Adrenal gland (tissue), 5 donors: ENCODE measurements around the gene NLRC4.

Source experiments
- POLR2A ChIP-seq, 2 donors: fragments of 450-650 bp; IDR thresholded peaks; one replicate each; pipeline ENCODE4 v1.6.1; 2017; ENCODE audit warnings: antibody characterized with exemption in 2 of 2, mild to moderate bottlenecking in 2 of 2, moderate library complexity in 1 of 2
- TF ChIP-seq, protein P1 (sequence below), 6 experiments: fragments of 450-650 bp in 4 of 6; fragments of 200-600 bp in 2 of 6; sonication (generic) in 1 of 6; IDR thresholded peaks; 1 replicate in 5 of 6; 2 replicates in 1 of 6; pipeline versions ENCODE4 v1.5.1 to v1.8.0; 2016 to 2021; ENCODE audit warnings: antibody characterized with exemption in 6 of 6, mild to moderate bottlenecking in 2 of 6, moderate library complexity in 1 of 6
- donor health status: DM: no; HTN: no; CAD: no.

DNA sequence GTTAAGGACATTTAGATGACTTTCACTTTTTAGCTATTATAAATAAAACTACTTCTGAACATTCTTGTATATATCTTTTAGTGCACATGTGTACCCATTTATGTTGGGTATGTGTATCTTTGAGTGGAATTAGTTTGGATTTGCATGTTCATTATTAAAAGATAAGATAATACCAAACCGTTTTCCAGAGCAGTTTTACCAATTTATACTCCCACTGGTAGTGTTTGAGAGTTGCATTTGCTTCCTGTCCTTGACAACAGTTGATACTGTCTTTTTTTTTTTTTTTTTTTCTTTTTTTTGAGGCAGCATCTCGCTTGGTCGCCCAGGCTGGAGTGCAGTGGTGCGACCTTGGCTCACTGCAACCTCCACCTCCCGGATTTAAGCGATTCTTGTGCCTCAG lies 75.7 kb downstream of the NLRC4 start:
- TF ChIP-seq, protein P1, sequence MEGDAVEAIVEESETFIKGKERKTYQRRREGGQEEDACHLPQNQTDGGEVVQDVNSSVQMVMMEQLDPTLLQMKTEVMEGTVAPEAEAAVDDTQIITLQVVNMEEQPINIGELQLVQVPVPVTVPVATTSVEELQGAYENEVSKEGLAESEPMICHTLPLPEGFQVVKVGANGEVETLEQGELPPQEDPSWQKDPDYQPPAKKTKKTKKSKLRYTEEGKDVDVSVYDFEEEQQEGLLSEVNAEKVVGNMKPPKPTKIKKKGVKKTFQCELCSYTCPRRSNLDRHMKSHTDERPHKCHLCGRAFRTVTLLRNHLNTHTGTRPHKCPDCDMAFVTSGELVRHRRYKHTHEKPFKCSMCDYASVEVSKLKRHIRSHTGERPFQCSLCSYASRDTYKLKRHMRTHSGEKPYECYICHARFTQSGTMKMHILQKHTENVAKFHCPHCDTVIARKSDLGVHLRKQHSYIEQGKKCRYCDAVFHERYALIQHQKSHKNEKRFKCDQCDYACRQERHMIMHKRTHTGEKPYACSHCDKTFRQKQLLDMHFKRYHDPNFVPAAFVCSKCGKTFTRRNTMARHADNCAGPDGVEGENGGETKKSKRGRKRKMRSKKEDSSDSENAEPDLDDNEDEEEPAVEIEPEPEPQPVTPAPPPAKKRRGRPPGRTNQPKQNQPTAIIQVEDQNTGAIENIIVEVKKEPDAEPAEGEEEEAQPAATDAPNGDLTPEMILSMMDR (IDR thresholded peaks at IDR 0.05): no peak
- TF ChIP-seq POLR2A (IDR thresholded peaks at IDR 0.05): no peak
